ENCODE results near the gene NAPSA.
"Not testable (repeated sequence)": the region's sequence is repeated elsewhere in the genome, so short reads cannot be mapped to it uniquely, and the experiment has no call there.

NAPSA gene

DNA sequence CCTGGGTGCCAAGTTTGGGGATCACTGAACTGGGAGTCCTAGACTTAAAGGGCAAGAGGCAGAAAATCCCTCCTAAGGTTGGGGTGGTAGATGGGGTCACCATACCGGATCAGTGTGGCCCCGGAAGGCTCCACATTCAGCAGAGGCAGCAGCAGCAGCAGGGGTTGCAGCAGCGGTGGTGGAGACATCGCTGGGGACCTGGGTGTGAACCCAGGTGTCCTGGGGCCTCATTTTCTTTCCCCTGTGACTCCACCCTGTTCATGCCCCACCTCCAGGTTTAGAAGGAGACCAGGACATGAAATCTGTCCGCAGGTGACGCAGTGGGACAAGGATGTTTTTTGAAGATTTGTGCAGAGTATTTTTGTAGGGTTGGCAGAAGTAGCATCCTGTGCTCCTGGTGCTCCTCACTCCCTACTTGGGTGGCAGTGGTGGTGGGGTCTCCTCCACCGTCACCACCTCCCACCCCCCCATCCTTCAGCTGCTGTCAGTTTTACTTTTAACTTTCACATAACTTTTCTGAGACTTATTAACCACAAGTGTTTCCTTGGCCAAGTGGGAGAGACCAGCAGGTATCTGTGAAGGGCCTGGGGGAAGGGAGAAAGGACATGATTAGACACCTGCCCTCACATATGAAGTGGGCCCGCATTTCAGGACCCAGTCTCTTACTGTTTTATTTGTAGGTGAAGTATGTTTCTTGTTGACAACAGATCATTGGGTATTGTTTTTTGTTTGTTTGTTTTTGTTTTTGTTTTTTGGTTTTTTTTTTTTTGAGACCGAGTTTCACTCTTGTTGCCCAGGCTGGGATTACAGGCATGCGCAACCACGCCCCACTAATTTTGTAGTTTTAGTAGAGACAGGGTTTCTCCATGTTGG is at the start of gene NAPSA:
Gene NAPSA (minus strand): TSS at position 206 of the 873 bp plus-strand sequence. CDS start 18 bp downstream, at position 188.
- DNase-seq = no peak

DNA sequence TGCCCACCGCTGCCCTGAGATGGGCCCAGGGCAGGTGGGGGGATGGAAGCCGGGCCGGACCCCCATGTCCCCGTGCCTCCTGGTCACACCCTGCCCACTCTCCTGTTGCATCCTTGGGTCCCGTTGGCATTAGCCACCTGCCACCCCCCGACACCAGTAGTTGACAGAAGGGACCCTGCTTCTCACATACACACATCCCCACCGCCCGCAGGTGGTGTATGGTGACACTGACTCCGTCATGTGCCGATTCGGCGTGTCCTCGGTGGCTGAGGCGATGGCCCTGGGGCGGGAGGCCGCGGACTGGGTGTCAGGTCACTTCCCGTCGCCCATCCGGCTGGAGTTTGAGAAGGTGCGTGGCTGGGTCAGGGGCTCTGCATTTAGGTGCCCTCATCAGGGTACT is 48.1 kb upstream of the NAPSA start:
- no peak for DNase-seq

DNA sequence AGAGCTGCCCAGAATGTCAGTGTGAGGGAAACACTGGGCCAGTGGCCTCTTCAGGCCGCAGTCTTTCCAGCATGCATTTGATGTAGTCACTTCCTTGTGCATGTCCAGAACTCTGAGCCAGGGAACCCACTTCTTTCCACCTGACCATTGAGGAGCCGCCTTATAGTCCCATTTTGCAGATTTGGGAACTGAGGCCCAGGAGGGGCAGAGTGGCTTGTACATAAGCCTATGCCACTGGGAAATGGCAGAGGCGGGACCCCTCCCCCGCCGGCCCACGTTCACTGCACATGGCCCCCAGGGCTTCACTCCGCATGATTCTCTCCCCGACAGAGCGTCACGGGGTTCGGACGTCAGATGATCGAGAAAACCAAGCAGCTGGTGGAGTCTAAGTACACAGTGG is 47.7 kb upstream of the NAPSA start:
- no peak for DNase-seq

DNA sequence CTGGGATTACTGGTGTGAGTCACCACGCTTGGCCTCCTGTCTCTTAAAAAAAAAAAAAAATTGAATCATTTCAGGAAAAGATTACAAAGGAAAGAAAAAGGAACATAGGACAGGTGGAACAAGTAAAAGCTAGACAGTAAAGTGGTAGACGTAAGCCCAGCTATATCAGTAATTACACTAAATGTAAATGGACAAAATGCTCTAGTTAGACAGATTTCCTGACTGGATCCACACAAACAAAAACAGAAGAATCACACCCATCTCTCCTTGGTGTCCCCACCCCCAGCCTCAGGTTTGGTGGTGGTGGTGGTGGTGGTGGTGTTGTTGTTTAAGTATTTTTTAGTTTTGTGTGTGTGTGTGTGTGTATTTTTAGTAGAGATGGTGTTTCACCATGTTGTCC is 47.0 kb upstream of the NAPSA start:
- DNase-seq = no peak

DNA sequence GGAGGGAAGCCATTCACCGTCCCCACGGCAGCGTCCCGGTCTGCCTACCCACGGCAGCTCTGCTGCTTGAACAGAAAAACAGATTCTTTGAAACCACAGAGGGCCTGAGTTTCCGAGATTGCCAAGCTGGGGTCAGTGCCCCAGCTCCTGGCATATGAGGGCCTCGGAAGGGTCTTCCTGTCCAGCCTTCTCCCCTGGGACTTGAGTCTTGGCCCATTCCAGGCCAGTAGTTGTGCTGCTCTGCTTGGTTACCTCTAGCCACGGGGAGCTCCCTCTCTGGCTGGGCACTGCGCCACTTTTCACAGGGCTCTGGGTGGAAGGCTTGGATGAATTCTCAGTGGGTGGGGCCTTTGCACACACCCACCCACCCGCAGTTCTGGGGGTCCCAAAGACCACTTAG is 44.7 kb upstream of the NAPSA start:
- DNase-seq = no peak

DNA sequence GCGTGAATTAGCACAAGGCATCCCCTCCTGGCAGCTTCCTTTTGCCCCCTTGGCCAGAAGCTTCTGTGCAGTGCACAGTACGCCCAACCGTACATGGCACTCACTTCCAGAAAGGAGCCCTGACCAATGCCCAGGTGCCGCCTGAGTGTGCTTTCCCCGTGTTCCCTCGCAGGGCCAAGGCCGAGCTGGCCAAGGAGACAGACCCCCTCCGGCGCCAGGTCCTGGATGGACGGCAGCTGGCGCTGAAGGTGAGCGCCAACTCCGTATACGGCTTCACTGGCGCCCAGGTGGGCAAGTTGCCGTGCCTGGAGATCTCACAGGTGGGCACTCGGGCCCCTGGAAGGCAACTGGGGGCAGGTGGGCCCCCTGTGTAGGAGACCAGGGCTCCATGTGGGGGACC is 43.9 kb upstream of the NAPSA start:
- DNase-seq = no peak

DNA sequence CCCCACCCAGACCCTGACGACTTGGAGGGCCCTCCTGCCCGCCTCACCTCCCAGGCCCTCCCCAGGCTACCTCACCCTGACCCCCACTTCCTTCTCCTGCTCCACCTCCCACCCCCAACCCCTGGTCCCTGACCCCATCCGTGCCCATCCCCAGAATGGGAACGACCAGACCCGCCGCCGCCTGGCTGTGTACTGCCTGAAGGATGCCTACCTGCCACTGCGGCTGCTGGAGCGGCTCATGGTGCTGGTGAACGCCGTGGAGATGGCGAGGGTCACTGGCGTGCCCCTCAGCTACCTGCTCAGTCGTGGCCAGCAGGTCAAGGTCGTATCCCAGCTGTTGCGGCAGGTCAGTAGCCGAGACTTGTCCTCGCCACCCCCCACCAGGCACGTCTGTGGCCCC is 41.4 kb upstream of the NAPSA start:
- no peak for DNase-seq

DNA sequence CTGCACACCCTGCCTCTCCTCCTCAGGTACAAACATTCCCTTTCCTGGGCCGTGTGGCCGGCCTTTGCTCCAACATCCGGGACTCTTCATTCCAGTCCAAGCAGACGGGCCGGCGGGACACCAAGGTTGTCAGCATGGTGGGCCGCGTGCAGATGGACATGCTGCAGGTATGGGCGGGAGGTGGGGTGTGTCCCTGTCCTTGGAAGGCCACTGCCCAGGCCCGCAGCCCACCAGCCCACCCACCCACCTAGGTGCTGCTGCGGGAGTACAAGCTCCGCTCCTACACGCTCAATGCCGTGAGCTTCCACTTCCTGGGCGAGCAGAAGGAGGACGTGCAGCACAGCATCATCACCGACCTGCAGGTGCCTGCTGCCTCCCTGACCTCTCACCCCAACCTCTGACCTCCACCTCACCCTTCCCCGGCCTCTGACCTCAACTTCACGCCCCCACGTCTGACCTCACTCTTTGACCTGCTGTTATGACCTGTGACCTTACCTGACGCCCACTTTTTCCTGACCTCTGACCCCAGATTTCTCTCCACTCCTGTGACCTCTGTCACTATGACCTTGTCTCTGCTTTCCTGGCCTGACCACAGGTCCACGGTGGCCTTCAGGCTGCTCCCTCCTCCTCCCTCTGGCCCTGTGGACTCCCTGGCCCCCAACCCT is 40.8 kb upstream of the NAPSA start:
- DNase-seq = no peak

DNA sequence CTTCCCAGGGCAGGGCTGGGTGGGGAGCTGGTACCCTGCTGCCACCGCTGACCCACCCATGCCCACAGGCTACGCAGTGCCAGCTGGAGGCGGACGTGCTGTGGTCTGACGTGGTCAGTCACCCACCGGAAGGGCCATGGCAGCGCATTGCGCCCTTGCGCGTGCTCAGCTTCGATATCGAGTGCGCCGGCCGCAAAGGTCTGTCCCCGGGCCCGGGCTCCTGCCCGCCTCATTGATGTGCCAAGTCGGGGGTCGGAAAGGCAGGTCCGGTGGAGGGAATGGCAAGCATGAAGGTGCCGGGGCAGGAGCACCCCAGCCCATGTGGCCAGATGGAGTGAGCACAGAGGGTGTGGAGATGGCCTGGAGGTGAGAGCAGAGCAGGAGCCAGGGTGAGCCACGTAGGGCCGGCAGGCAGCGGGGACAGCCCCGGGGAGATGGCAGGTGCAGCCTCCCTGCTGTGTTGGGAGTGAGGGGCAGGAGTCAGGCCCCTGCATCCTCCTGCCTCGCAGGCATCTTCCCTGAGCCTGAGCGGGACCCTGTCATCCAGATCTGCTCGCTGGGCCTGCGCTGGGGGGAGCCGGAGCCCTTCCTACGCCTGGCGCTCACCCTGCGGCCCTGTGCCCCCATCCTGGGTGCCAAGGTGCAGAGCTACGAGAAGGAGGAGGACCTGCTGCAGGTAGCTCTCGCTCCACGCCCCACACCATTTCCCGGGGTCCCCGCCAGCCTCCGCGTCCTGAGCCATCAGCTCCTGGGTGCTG is 37.3 kb upstream of the NAPSA start:
- DNase-seq = no peak

DNA sequence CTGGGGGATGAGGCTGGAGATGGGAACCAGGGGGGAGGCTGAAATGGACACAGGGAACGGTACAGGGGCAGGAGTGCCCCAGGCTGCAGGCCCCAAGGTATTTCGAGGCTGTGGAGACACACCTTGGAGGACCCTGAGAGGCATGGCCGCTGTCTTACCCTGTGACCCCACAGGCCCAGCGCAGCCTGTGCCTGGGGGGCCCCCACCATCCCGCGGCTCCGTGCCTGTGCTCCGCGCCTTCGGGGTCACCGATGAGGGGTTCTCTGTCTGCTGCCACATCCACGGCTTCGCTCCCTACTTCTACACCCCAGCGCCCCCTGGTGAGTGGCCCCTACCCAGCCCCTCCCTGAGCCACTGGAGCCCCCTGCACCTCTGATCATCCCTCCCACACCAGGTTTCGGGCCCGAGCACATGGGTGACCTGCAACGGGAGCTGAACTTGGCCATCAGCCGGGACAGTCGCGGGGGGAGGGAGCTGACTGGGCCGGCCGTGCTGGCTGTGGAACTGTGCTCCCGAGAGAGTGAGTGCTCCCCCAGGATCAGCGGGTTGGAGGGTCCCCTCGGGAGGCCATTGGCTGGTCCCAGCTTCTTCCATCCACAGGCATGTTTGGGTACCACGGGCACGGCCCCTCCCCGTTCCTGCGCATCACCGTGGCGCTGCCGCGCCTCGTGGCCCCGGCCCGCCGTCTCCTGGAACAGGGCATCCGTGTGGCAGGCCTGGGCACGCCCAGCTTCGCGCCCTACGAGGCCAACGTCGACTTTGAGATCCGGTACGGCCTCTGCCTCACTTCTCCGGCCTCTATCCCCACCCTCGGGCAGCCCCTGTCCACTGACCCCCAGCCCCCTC is 36.4 kb upstream of the NAPSA start:
- no peak for DNase-seq

DNA sequence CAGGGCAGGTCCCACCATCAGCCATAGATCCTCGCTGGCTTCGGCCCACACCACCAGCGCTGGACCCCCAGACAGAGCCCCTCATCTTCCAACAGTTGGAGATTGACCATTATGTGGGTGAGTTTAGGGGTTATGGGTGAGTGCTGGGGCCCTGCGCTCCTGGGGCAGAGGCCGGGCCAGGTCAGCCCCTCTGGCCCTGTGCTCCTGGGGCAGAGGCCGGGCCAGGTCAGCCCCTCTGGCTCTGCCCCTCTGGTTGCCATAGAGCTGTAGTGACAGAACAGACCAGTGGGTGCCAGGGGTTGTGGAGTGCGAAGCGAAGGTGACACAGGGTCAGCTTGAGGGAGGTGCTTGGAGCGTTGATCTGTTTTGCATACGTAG is 33.9 kb upstream of the NAPSA start:
- no peak for DNase-seq

DNA sequence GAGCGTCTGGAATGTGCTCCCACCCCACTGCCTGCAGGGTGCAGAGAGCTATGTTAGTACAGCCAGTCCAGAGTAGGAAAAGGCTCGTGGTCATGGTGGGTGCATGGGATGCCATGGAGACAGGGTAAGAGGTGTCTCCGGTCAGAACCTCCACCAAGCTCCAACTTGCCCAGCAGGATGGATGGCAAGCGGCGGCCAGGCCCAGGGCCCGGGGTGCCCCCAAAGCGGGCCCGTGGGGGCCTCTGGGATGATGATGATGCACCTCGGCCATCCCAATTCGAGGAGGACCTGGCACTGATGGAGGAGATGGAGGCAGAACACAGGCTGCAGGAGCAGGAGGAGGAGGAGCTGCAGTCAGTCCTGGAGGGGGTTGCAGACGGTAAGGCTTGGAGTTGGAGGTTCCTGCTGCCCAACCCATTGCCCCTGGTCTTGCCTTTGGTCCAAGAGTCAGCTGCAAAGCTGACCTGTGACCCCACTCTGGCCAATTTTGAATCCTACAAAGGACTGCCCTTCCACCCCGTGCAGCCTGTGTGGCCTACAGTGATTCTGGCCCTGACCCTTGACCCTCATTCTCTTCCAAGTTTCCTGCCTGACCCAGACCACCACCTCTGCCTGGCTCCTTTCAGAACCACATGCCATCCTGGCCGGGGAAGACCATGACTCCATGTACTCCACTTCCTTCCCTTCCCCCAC is 33.4 kb upstream of the NAPSA start:
- no peak for DNase-seq

DNA sequence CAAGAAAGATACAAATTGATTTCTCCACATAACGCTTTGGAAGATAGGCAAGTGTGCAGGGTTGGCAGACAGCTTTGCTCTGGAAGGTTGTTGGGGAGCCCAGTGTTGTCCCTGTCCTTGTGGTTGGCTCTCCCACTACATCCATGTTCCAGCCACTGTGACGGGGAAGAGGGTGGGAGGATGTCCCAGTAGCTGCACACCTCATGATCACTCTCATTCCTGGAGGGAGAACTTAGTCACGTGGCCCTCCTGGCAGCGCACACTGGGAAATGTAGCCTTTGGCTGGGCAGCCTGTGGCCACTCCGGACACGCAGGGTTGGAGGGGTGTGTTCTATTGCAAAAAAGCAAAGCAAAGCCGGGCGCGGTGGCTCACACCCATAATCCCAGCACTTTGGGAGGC is 28.6 kb upstream of the NAPSA start:
- no peak for DNase-seq

DNA sequence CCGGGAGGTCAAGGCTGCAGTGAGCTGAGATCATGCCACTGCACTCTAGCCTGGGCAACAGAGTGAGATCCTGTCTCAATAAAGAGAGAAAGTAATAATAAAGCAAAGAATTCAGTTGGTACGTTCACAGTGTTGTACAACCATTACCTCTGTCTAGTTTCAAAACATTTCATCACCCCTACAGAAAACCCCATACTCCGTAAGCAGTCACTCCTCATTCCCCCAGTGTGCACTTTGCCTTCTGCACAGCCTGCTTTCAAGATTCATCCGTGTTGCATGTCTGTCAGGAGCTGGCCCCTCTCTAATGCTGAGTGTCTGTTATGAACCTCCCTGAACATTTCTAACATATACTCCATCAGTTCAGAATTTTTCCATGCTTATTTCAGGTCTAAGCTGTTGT is 28.1 kb upstream of the NAPSA start:
- no peak for DNase-seq

DNA sequence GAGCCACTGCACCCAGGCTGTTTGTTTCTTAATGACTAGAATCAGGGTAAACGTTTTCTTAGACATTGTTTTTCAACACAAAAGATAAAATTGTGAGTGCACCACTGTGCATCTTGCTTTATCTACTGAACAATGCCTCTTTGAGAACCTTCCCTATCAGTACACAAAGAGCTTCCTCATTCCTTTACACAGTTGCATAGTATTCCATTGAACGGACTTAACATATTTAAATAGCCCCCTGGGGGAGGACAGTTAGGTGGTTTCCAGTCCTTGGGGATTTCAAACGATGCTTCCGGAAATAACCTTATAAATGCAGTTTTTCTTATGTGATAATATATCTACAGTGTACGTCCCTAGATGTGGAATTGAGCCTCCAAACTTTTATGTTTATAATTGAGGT is 27.3 kb upstream of the NAPSA start:
- no peak for DNase-seq

DNA sequence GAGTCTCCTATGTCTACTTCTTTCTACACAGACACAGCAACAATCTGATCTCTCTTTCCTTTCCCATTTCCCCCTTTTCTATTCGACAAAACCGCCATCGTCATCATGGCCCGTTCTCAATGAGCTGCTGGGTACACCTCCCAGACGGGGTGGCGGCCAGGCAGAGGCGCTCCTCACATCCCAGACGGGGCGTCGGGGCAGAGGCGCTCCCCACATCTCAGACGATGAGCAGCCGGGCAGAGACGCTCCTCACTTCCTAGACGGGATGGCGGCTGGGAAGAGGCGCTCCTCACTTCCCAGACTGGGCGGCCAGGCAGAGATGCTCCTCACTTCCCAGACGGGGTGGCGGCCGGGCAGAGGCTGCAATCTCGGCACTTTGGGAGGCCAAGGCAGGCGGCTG is 25.5 kb upstream of the NAPSA start:
- DNase-seq = not testable (repeated sequence)

DNA sequence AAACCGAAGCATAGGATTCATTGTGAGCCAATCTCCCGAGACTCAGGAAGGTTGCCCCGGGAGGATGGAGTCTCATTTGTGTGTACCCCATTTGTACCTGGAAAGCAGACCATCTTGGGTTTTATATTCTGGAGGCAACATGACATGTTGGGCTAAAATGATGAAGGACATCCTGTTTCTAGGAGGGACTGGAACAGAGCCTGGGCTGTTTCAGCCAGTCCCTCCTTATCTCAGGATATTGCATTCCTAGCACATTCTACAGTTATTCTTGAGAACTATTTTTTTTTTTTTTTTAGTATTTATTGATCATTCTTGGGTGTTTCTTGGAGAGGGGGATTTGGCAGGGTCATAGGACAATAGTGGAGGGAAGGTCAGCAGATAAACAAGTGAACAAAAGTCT is 24.9 kb upstream of the NAPSA start:
- not testable (repeated sequence) for DNase-seq

DNA sequence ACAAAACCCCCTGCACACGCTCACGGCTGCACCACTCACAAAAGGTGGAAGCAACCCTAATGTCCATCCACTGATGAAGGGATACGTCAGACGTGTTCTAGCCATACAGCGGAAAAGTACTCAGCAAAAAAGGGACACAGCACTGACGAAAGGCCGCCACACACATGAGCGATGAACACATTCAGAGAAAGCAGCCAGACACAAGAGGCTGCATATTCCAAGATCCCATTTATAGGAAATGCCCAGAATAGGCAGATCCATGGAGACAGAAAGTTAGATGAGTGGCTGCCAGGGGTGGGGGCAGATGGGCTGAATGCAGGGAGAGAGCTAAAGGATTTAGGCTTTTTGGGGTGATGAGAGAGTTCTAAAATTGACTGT is 22.4 kb upstream of the NAPSA start:
- no peak for DNase-seq

DNA sequence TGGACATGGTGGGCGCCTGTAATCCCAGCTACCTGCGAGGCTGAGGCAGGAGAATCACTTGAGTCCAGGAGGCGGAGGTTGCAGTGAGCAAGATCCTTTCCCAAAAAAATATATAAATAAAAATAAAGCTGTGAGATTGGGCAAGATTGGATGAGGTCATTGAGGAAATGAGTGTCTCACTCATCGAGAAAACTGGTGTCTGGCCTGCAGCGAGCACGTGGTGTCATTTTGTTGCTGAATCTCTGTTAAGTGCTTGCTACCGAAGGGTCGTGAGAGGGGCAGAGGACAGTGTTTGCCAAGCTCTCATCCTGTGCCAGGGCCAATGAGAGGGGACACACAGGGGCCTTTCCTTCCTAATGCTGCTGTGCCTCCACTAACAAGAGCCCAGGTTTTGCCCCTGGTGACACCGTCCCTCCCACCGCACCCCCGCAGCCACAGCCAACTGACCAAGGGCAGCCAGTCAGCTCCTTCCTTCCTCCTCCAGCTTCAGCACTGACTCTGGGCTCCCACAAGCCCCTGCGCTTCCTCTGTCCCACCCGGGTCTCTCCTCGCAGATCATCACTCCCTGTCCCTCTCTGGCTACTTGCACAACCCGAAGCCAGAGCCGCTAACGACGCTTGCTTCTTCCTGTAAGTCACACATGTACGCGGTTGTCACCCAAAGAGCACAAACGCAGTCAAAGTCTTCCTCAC is 21.9 kb upstream of the NAPSA start:
- no peak for DNase-seq

DNA sequence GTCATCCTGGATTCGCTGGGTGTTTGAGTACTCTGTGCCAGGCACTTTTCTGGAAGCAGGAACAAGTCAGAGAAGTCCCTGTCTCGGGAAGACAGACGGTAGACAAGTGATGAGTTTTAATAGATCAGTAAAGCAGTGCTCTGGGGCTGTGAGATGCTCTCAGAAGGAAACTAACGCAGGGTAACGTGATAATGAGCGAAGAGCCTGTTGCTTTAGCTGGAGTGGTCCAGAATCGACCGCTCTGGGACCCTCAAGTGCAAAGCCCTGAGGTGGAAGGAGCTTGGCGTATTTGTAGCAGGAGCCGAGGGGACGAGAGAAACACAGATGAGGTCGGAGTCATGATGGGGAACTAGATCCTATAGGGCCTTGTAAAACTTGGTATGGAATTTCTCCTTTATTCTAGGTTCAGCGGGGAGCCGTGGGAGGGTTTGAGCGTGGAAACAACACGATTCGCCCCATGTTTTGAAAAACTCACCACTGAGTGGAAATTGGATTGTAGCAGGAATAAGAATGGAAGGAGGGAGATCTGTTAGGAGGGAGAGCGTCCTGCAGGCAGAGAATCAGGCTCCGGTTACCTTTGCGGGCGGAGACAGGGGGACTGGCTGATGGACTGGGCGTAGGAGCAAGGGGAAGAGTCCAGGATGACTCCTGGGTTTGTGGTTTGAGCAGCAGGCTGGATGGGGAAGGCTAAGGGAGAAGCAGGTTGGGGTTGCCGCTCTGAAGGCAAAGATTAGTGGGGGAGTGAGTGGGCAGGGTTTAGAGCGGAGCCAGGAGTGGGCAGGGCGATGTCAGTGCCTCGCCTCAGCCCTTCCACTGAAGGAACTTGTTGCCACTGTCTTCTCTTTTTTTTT is 19.5 kb upstream of the NAPSA start:
- DNase-seq = no peak
